ENCODE data around the gene SEPSECS. TPM values are rescaled to one million over a fixed set of nuclear protein-coding genes. Genes with fewer than 3 reads are reported as not detected.

The SEPSECS gene
- total RNA-seq, result 10 to 100 TPM in 1 of 8 experiments, 1 to 10 TPM in 7; 5.0 to 13.3 (median 7.0) TPM

DNA sequence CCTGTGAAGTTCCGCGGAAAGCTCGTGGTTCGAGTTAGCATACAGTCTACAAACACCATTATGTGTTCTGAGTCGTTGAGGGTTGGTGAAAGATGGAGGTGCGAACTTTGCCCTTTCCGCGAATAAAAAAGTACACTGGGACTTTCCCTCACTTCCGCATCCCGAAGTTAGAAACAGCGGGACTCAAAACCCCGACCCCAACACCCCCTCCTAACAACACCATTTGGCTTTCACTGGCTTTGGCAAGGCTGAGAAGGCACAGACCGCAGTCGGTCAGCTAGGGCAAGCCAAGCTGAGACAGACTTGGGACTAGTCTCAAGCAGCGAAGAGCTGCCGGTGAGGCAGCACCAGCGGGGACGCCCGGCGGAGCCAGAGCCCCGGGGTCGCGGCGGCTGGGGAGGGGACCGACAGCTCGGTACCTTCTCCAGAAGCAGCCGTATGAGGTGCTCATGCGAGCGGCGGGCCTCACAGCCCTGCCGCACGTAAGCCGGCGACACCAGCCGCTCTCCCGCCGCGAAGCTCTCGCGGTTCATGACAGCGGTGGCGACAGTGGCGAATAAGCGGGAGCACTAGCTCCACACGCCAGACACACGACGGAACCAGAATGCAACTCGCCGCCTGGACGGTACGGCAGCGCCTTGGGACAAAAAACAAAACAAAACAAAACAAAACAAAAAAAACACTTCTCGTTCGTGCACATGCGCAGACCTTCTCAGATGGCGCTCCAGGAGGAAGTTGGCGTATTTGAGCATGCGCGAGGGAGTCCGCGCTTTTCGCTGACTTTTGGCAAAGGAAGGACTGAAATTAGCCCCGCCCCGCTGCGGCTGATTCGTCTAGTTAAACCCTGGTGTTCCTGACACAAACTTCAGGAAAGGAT, at the start of gene SEPSECS:
Gene SEPSECS, minus strand, starts transcription at position 613 of the 877 bp plus-strand sequence. Its CDS starts 80 bp downstream, at position 533.
- WGBS, 10 experiments, result 0 to 20% (median 1%) methylated on average over 2 to 29 of the region's 66 CpGs
- in situ Hi-C loops (cut with MboI; ENCODE audit: low pct_unique_long_range_greater_than_20kb in 2 of 9, low sequenced_read_pairs in 9 of 9, unreplicated experiment in 9 of 9), result no loop called here
- ATAC-seq (replicated peaks in 6 of 8), result peak; percentile 79 to 90 (median 86)
- Histone ChIP-seq H3K4me3 (peak within 1 kb of the TSS; percentile 46 to 88 (median 74)), H3K4me1 (replicated peaks in 1 of 2) (peaks cover 0 to 11% of the 10 kb centered on the region in 2 donors), H3K27ac (peak within 1 kb of the TSS; percentile 61 to 79)

DNA sequence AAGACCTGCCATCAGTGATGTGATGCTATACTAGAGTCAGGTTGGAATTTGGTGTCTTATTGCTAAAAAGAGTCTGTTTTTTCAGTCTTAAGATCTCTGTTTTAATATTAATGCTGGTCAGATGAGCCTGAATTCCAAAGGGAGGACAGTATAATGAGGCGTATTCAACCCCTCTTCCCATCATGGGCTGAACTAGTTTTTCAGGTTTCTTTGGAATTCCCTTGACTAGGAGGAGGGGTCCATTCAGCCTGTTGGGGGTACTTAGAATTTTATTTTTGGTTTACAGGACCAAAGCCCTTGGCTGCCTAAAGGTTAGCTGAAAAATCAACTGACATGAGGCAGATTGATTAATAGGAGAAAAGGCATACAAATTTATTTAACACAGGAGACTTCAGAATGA, 49.5 kb upstream of the SEPSECS start:
- Histone ChIP-seq H3K4me1 (replicated peaks in 1 of 2) (no peaks in the 10 kb centered on the region), H3K4me3 (no peak overlapping the region), H3K27ac (no peak overlapping the region)
- in situ Hi-C loops (cut with MboI; ENCODE audit: low pct_unique_long_range_greater_than_20kb in 2 of 9, low sequenced_read_pairs in 9 of 9, unreplicated experiment in 9 of 9), result no loop called here
- WGBS, 10 experiments, result 0 to 85% (median 78%) methylated on average over 1 of the region's 1 CpG; no CpG with 5 or more reads in 4 of the 10 experiments
- ATAC-seq (replicated peaks in 6 of 8), result no peak

- ATAC-seq (replicated peaks in 6 of 8), result no peak
- no peaks in the 10 kb centered on the region for H3K4me1 ChIP-seq (replicated peaks in 1 of 2)
- in situ Hi-C loops (cut with MboI; ENCODE audit: low pct_unique_long_range_greater_than_20kb in 2 of 9, low sequenced_read_pairs in 9 of 9, unreplicated experiment in 9 of 9), result no loop called here
- no peak overlapping the region for H3K4me3 ChIP-seq
- WGBS, 10 experiments, result 78 to 100% (median 91%) methylated on average over 1 of the region's 1 CpG; no CpG with 5 or more reads in 6 of the 10 experiments
- no peak overlapping the region for H3K27ac ChIP-seq
These were observed 47.7 kb upstream of the SEPSECS start for GRCh38 chr4:25207997-25208396.

DNA sequence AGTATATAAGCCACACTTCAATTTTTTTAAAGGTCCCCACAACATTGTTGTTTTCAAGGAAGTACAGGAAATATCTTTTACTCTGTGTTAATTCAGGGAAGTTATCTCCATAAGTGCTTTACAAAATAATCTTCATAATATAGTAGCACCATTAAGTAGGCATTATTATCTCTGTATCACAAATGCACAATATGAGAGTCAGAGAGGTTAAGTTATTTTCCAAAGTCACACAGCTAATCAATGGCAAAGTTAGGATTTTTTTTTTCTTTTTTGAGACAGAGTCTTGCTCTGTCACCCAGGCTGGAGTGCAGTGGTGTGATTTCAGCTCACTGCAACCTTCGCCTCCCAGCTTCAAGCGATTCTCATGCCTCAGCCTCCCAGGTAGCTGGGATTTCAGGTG, 38.5 kb upstream of the SEPSECS start:
- WGBS, 10 experiments, result 83 to 100% (median 94%) methylated on average over 1 to 2 of the region's 2 CpGs; no CpG with 5 or more reads in 5 of the 10 experiments

GRCh38 chr4:25190407-25190806, 30.2 kb upstream of the SEPSECS start:
- no peak overlapping the region for H3K4me3 ChIP-seq
- no peaks in the 10 kb centered on the region for H3K4me1 ChIP-seq (replicated peaks in 1 of 2)
- no peak for ATAC-seq (replicated peaks in 6 of 8)
- in situ Hi-C loops (cut with MboI; ENCODE audit: low pct_unique_long_range_greater_than_20kb in 2 of 9, low sequenced_read_pairs in 9 of 9, unreplicated experiment in 9 of 9), result loop anchor here in 2 of 9 experiments (25.0 kb wide), 1 partner anchor 172 kb away; no protein-coding TSS in a partner anchor
- WGBS, 10 experiments, result 17 to 100% (median 50%) methylated on average over 1 to 2 of the region's 2 CpGs; no CpG with 5 or more reads in 3 of the 10 experiments
- no peak overlapping the region for H3K27ac ChIP-seq

More for the DNA sequence above, 38.5 kb upstream of the SEPSECS start:
- no peak for ATAC-seq (replicated peaks in 6 of 8)
- Histone ChIP-seq H3K4me3 (no peak overlapping the region), H3K4me1 (replicated peaks in 1 of 2) (no peaks in the 10 kb centered on the region), H3K27ac (no peak overlapping the region)
- in situ Hi-C loops (cut with MboI; ENCODE audit: low pct_unique_long_range_greater_than_20kb in 2 of 9, low sequenced_read_pairs in 9 of 9, unreplicated experiment in 9 of 9), result loop anchor here in 2 of 9 experiments (25.0 kb wide), 1 partner anchor 164 kb away; no protein-coding TSS in a partner anchor

DNA sequence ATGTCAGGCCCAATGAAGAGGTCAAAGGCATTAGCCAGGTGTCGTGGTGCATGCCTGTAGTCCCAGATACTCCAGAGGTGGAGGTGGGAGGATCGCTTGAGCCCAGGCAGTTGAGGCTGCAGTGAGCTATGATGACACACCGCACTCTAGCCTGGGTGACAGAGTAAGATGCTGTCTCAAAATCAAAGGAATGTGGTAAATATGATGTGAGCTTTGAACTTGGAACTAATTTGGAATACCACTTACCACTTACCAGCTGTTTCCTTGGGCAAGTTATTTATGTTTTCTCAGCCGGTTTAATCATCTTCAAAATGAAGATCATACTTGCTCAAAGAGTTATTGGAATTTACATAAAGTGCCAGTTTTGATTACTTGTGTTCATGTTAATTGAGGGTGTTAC, 23.8 kb upstream of the SEPSECS start:
- Histone ChIP-seq H3K27ac (no peak overlapping the region), H3K4me3 (no peak overlapping the region), H3K4me1 (replicated peaks in 1 of 2) (peaks cover 8 to 11% of the 10 kb centered on the region in 2 donors)
- WGBS, 10 experiments, result 0 to 96% (median 50%) methylated on average over 1 to 3 of the region's 4 CpGs; no CpG with 5 or more reads in 3 of the 10 experiments
- no peak for ATAC-seq (replicated peaks in 6 of 8)
- in situ Hi-C loops (cut with MboI; ENCODE audit: low pct_unique_long_range_greater_than_20kb in 2 of 9, low sequenced_read_pairs in 9 of 9, unreplicated experiment in 9 of 9), result loop anchor here in 2 of 9 experiments (25.0 kb wide), 1 partner anchor 178 kb away; no protein-coding TSS in a partner anchor

GRCh38 chr4:25182937-25183336, 22.7 kb upstream of the SEPSECS start:
- 0 to 70% (median 29%) methylated on average over 1 to 5 of the region's 5 CpGs; no CpG with 5 or more reads in 1 of the 10 experiments for WGBS, 10 experiments
- H3K27ac ChIP-seq, result no peak overlapping the region
- peak in 5 of 8 experiments; percentile 86 to 98 (median 97) for ATAC-seq (replicated peaks in 6 of 8)
- H3K4me3 ChIP-seq, result no peak overlapping the region
- H3K4me1 ChIP-seq (replicated peaks in 1 of 2), result peaks cover 8 to 11% of the 10 kb centered on the region in 2 donors
- in situ Hi-C loops (cut with MboI; ENCODE audit: low pct_unique_long_range_greater_than_20kb in 2 of 9, low sequenced_read_pairs in 9 of 9, unreplicated experiment in 9 of 9), result loop anchor here in 2 of 9 experiments (25.0 kb wide), 1 partner anchor 179 kb away; no protein-coding TSS in a partner anchor

GRCh38 chr4:25180524-25181131, 20.4 kb upstream of the SEPSECS start:
- Histone ChIP-seq H3K4me1 (replicated peaks in 1 of 2) (peaks cover 8 to 11% of the 10 kb centered on the region in 2 donors), H3K27ac (no peak overlapping the region), H3K4me3 (no peak overlapping the region)
- in situ Hi-C loops (cut with MboI; ENCODE audit: low pct_unique_long_range_greater_than_20kb in 2 of 9, low sequenced_read_pairs in 9 of 9, unreplicated experiment in 9 of 9), result loop anchor here in 2 of 9 experiments (25.0 kb wide), 1 partner anchor 182 kb away; no protein-coding TSS in a partner anchor
- ATAC-seq (replicated peaks in 6 of 8), result peak in 3 of 8 experiments; percentile 76 to 84 (median 81)
- WGBS, 10 experiments, result 50 to 100% (median 94%) methylated on average over 1 to 3 of the region's 3 CpGs; no CpG with 5 or more reads in 3 of the 10 experiments

DNA sequence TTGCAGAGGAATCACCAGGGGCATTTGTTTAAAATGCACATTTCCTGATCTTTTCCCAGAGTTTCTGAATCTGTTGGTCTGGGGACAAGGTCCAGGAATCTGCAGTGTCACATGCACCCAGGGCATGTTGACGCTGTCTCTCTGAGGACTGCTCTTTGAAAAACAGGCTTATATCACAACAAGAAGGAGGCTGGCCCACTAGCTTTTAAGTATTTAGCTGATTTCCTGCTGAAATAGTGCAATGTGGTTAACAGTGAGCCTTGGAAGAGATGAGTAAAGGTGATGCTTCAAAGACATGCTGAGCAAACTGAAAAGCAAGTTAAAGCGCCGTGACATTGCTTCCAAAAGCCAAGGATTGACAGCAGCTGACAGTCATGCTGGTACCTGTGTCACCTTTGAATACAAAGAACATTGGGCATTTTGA, 18.6 kb upstream of the SEPSECS start:
- H3K4me1 ChIP-seq (replicated peaks in 1 of 2), result peaks cover 8% of the 10 kb centered on the region in 2 donors
- in situ Hi-C loops (cut with MboI; ENCODE audit: low pct_unique_long_range_greater_than_20kb in 2 of 9, low sequenced_read_pairs in 9 of 9, unreplicated experiment in 9 of 9), result loop anchor here in 2 of 9 experiments (25.0 kb wide), 1 partner anchor 183 kb away; no protein-coding TSS in a partner anchor
- no peak for ATAC-seq (replicated peaks in 6 of 8)
- WGBS, 10 experiments, result 67 to 100% (median 84%) methylated on average over 1 to 3 of the region's 3 CpGs; no CpG with 5 or more reads in 5 of the 10 experiments
- no peak overlapping the region for H3K4me3 ChIP-seq
- no peak overlapping the region for H3K27ac ChIP-seq

GRCh38 chr4:25177147-25177546, 16.9 kb upstream of the SEPSECS start:
- Histone ChIP-seq H3K4me1 (replicated peaks in 1 of 2) (no peaks in the 10 kb centered on the region), H3K27ac (no peak overlapping the region), H3K4me3 (no peak overlapping the region)
- WGBS, 10 experiments, result 13 to 100% (median 63%) methylated on average over 1 to 2 of the region's 2 CpGs; no CpG with 5 or more reads in 2 of the 10 experiments
- no peak for ATAC-seq (replicated peaks in 6 of 8)
- in situ Hi-C loops (cut with MboI; ENCODE audit: low pct_unique_long_range_greater_than_20kb in 2 of 9, low sequenced_read_pairs in 9 of 9, unreplicated experiment in 9 of 9), result loop anchor here in 2 of 9 experiments (25.0 kb wide), 1 partner anchor 185 kb away; no protein-coding TSS in a partner anchor

- 0 to 80% (median 48%) methylated on average over 1 to 3 of the region's 3 CpGs; no CpG with 5 or more reads in 5 of the 10 experiments for WGBS, 10 experiments
- no peak overlapping the region for H3K27ac ChIP-seq
- no peak overlapping the region for H3K4me3 ChIP-seq
- peak in 2 of 8 experiments; percentile 6 to 13 for ATAC-seq (replicated peaks in 6 of 8)
- in situ Hi-C loops (cut with MboI; ENCODE audit: low pct_unique_long_range_greater_than_20kb in 2 of 9, low sequenced_read_pairs in 9 of 9, unreplicated experiment in 9 of 9), result loop anchor here in 2 of 9 experiments (25.0 kb wide), 1 partner anchor 188 kb away; no protein-coding TSS in a partner anchor
- no peaks in the 10 kb centered on the region for H3K4me1 ChIP-seq (replicated peaks in 1 of 2)
These were observed 14.4 kb upstream of the SEPSECS start for GRCh38 chr4:25174674-25175073.

Data from motor neuron (in vitro differentiated cells).